Activated naive CD4-positive, alpha-beta T cell treated with anti-CD3 and anti-CD28 coated beads, Interleukin-2, amount 10 ng/mL, durations not matched to agents 5 hours and 36 hours (primary cell): Measurements from ENCODE around the gene KCNJ3. TPM values are rescaled to one million over a fixed set of nuclear protein-coding genes. Genes with fewer than 3 reads are reported as not detected.

Experiments
- total RNA-seq, 2 experiments: library from RNA; stranded (reverse); gene quantifications; one replicate each; pipeline ENCODE4 v1.2.3, GENCODE V29; 2021

KCNJ3 gene
- total RNA-seq = not detected

GRCh38 chr2:154698296-154698720 is at the start of gene KCNJ3:
TSS of gene KCNJ3 (plus strand) at chr2:154698695. CDS start at chr2:154698776, 81 bp downstream.

